CD8-positive, alpha-beta memory T cell (primary cell): Measurements from ENCODE around the gene ZDHHC18. TPM values are rescaled to one million over a fixed set of nuclear protein-coding genes. Genes with fewer than 3 reads are reported as not detected.

ENCODE experiments used
- CTCF ChIA-PET: fragments of 350-600 bp; sonication (Branson Sonifier 250); formaldehyde crosslinking; loops from one replicate; lab custom pipeline; 2021; ENCODE audit warnings: antibody characterized with exemption; lab: Charles Lee
- POLR2A ChIA-PET: fragments of 350-600 bp; sonication (Branson Sonifier 250); formaldehyde crosslinking; loops from one replicate; lab custom pipeline; 2021; ENCODE audit warnings: antibody characterized with exemption; lab: Charles Lee
- DNase-seq, 5 donors: peaks; one replicate each; pipeline versions ENCODE4 v3.0.0 to v3.0.0-alpha.2; 2020 to 2022; ENCODE audit warnings: mixed read lengths in 1 of 5
- H3K27ac ChIP-seq: one replicate; pipeline ENCODE4 v1.7.0; 2013; ENCODE audit warnings: low read depth, mild to moderate bottlenecking, low read length, moderate library complexity
- H3K27me3 ChIP-seq: 2 replicates; pipeline ENCODE4 v1.7.0; 2013; ENCODE audit warnings: low read length, mild to moderate bottlenecking; ENCODE audit not compliant: insufficient read depth, poor library complexity, severe bottlenecking
- H3K36me3 ChIP-seq: 2 replicates; pipeline ENCODE4 v1.7.0; 2013; ENCODE audit warnings: mild to moderate bottlenecking, low read length, moderate library complexity; ENCODE audit not compliant: insufficient read depth
- H3K4me1 ChIP-seq: 2 replicates; pipeline ENCODE4 v1.7.0; 2013; ENCODE audit warnings: mild to moderate bottlenecking, low read length, moderate library complexity; ENCODE audit not compliant: insufficient read depth
- H3K4me3 ChIP-seq: 2 replicates; pipeline ENCODE4 v1.7.0; 2013; ENCODE audit warnings: mild to moderate bottlenecking, low read length
- H3K9me3 ChIP-seq: 2 replicates; pipeline ENCODE4 v1.7.0; 2013; ENCODE audit warnings: mild to moderate bottlenecking, low read length
- H3K27ac Mint-ChIP-seq, 8 donors: one replicate each; pipeline ENCODE4 v1.8.0; 2020 to 2021; ENCODE audit warnings: mixed read lengths in 8 of 8, mild to moderate bottlenecking in 6 of 8, inconsistent platforms in 3 of 8, moderate library complexity in 3 of 8
- H3K27me3 Mint-ChIP-seq, 2 donors: one replicate each; pipeline ENCODE4 v1.8.0; 2020 to 2021; ENCODE audit warnings: mixed read lengths in 2 of 2, mild to moderate bottlenecking in 1 of 2, moderate library complexity in 1 of 2
- H3K36me3 Mint-ChIP-seq, 3 donors: one replicate each; pipeline ENCODE4 v1.8.0; 2020 to 2021; ENCODE audit warnings: mixed read lengths in 3 of 3, inconsistent platforms in 1 of 3, mild to moderate bottlenecking in 1 of 3
- H3K4me1 Mint-ChIP-seq, 3 donors: one replicate each; pipeline ENCODE4 v1.8.0; 2020 to 2021; ENCODE audit warnings: mixed read lengths in 3 of 3, inconsistent platforms in 1 of 3, mild to moderate bottlenecking in 1 of 3
- H3K4me3 Mint-ChIP-seq, 7 donors: one replicate each; pipeline ENCODE4 v1.8.0; 2020 to 2021; ENCODE audit warnings: mixed read lengths in 7 of 7, mild to moderate bottlenecking in 6 of 7, moderate library complexity in 4 of 7, inconsistent platforms in 2 of 7
- H3K9me3 Mint-ChIP-seq, 5 donors: one replicate each; pipeline ENCODE4 v1.8.0; 2020 to 2022; ENCODE audit warnings: mixed read lengths in 5 of 5, mild to moderate bottlenecking in 3 of 5, moderate library complexity in 2 of 5, inconsistent platforms in 1 of 5
- polyA plus RNA-seq: library from polyadenylated mRNA; unstranded; fragments of 300-500 nt; fragmentation: Illumina TruSeq; gene quantifications from one replicate; pipeline ENCODE4 v1.2.3, GENCODE V29; 2021
- total RNA-seq, 2 experiments: library from RNA; stranded (reverse); gene quantifications; one replicate each; pipeline ENCODE4 v1.2.3, GENCODE V29; 2021

The ZDHHC18 gene
- total and polyA plus RNA-seq, 3 experiments from 2014 or later = 21.7 to 66.0 (median 61.5) TPM

DNA sequence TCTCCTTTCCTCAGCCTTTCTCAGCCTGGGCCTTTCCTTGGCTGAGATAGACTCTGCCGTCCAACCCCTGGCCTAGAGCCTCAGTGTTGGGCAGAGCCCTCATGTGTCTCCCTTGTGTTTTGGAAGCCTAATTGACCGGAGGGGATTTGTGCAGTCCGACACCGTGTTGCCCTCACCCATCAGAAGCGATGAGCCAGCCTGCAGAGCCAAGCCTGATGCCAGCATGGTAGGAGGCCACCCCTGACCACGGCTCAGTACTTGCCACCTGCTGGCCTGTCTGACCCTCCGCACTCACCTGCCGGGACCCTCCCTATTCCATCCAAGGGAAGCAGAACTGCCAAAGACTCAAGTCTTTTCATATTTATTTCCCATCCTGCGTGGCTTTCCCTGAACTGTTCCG lies 27.1 kb downstream of the ZDHHC18 start:
- H3K27me3 Mint-ChIP-seq = peaks cover 0 to 3% of the 10 kb centered on the region in 2 donors
- no peak overlapping the region for H3K4me3 Mint-ChIP-seq
- no peak for DNase-seq
- H3K4me1 Mint-ChIP-seq = peaks cover 0 to 4% (median 3%) of the 10 kb centered on the region in 3 donors
- Histone ChIP-seq H3K27me3 (no peaks in the 10 kb centered on the region), H3K27ac (no peak overlapping the region), H3K9me3 (no peaks in the 10 kb centered on the region), H3K4me1 (no peaks in the 10 kb centered on the region), H3K36me3 (peaks cover 57% of the 10 kb centered on the region), H3K4me3 (no peak overlapping the region)
- ChIA-PET POLR2A (no interaction called here), CTCF (interaction anchor here (3.6 kb wide), 1 partner anchor 11 kb away, joined by 15 read pairs; no protein-coding TSS in a partner anchor)
- peaks cover 4 to 93% (median 24%) of the 10 kb centered on the region in 3 donors for H3K36me3 Mint-ChIP-seq
- no peaks in the 10 kb centered on the region for H3K9me3 Mint-ChIP-seq
- no peak overlapping the region for H3K27ac Mint-ChIP-seq

DNA sequence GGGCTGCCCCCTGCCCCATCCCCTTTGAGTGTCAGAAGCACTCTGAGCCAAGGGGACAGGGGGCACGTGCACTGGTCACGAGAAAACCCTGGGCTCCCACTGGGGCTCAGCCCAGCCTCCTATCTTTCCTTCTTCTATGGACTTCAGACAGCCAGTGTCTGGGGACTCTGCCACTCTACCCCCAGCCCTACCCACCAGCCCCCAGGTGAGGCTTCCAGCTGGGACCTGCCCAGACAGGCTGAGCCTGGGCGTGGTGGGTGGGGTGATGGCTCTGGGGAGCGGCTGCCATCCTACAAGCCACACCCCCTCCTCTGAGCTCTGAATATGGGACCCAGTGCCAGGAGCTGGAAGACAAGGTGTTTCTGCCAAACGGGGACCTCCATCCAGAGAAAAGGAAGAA lies 28.4 kb downstream of the ZDHHC18 start:
- H3K36me3 Mint-ChIP-seq = peaks cover 4 to 80% (median 22%) of the 10 kb centered on the region in 3 donors

DNA sequence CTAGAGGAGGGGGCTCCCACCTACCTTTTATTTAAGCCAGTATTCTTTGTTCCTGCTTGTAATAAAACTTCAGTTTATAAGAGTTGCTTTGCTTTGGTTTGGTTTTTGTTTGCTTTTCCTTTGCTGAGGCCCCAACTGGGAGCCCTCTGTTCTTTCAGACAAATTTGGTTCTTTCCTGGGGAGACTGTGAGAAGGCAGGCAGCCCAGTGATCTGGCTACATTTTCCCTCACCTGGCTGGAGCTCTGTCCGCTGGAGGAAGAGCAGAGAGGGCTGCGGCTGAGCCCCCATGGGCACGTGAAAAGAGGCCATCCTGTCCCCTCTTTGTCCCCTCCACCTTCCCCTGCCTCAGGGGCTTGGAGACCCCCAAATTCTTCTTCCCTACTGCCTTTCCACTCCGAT lies 29.1 kb downstream of the ZDHHC18 start:
- Histone ChIP-seq H3K27me3 (no peaks in the 10 kb centered on the region), H3K4me1 (no peaks in the 10 kb centered on the region), H3K36me3 (peaks cover 38% of the 10 kb centered on the region), H3K9me3 (no peaks in the 10 kb centered on the region), H3K4me3 (no peak overlapping the region), H3K27ac (no peak overlapping the region)
- DNase-seq = no peak
- CTCF ChIA-PET = interaction anchor here (0.9 to 3.6 kb wide), 6 partner anchors 9 to 253 kb away, joined by 3 to 15 read pairs (median 4); no protein-coding TSS in a partner anchor
- Mint-ChIP-seq H3K27me3 (peaks cover 0 to 3% of the 10 kb centered on the region in 2 donors), H3K9me3 (no peaks in the 10 kb centered on the region), H3K4me1 (peaks cover 0 to 4% (median 3%) of the 10 kb centered on the region in 3 donors), H3K4me3 (no peak overlapping the region), H3K27ac (peak overlapping the region in 2 of 8 donors; percentile 56 to 87), H3K36me3 (peaks cover 4 to 72% (median 17%) of the 10 kb centered on the region in 3 donors)
- POLR2A ChIA-PET = interaction anchor here (1.0 kb wide), 1 partner anchor 10 kb away, joined by 3 read pairs; no protein-coding TSS in a partner anchor

More for the DNA sequence above, 28.4 kb downstream of the ZDHHC18 start:
- Mint-ChIP-seq H3K27me3 (peaks cover 0 to 3% of the 10 kb centered on the region in 2 donors), H3K4me1 (peaks cover 0 to 4% (median 3%) of the 10 kb centered on the region in 3 donors), H3K27ac (peak overlapping the region in 1 of 8 donors; percentile 32), H3K9me3 (no peaks in the 10 kb centered on the region), H3K4me3 (no peak overlapping the region)
- ChIA-PET CTCF (interaction anchor here (1.0 to 3.6 kb wide), 5 partner anchors 10 to 253 kb away, joined by 3 to 15 read pairs (median 5); no protein-coding TSS in a partner anchor), POLR2A (interaction anchor here (1.0 kb wide), 1 partner anchor 11 kb away, joined by 3 read pairs; no protein-coding TSS in a partner anchor)
- Histone ChIP-seq H3K27me3 (no peaks in the 10 kb centered on the region), H3K4me1 (no peaks in the 10 kb centered on the region), H3K9me3 (no peaks in the 10 kb centered on the region), H3K27ac (no peak overlapping the region), H3K36me3 (peaks cover 45% of the 10 kb centered on the region), H3K4me3 (no peak overlapping the region)
- DNase-seq = no peak

DNA sequence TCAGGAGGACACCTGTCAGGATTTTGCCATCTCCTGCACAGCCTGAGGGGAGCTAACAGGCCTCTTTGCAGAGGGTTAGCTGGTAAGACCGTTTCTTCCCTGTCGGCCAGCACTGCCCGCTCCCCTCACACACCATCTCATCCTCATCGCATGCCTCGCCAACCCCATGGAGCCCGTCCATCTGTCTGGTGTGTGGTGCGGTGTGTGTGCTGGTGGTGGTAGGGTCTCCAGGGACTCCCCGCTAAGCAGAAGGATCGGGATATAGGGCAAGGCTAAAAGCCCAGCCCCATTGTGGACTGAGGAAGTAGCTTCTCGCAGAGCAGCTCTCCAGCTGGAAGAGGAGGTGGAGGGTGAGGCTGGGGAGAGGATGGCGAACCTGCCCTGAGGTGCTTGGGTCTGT lies 29.7 kb downstream of the ZDHHC18 start:
- no peak overlapping the region for H3K4me3 Mint-ChIP-seq
- peaks cover 4 to 67% (median 15%) of the 10 kb centered on the region in 3 donors for H3K36me3 Mint-ChIP-seq
- H3K27ac ChIP-seq = no peak overlapping the region

DNA sequence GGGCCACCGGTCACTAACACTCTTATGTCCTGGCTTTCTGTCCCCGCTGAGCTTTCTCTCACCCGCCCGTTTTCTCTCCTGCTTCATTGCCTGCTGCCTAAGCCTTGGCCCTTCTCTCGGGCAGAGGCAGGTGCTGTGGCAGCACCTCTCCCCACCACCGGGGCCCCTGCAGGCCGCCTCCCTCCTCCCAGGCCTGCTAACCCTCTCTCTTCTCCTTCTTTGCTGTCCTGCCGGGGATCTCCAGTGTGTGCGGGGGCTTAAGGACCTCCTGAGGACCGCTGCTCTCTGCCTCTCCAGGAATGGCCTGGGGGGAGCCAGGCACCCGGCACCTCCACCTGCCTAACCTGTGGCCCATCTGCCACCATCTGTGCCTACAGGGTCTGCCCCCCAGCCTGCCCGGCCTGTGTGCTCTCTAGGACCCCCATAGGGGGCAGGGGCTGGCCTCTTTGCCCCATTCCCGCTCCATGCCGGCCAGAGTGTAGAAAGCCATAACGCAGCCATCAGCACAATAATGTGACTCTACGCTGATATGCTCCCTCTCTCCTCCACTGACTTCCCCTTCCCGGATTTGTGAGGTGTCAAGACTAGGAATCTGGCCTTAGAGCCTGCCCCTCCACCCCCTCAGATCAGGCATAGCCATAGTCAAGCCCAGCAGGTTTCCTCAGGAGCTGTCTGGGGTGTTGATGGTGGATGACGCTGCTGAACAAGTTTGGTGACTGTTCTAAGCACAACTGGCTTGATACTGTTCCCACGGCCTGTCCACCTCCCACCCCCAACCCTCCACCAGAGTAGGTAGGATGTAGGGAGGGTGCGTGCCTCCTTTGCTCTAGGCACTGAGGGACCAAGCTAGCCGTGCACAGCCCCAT lies 30.3 kb downstream of the ZDHHC18 start:
- ChIA-PET CTCF (interaction anchor here (1.4 to 3.6 kb wide), 6 partner anchors 8 to 30 kb away, joined by 3 to 15 read pairs (median 7); no protein-coding TSS in a partner anchor), POLR2A (interaction anchor here (1.8 kb wide), 1 partner anchor 9 kb away, joined by 5 read pairs; no protein-coding TSS in a partner anchor)
- Mint-ChIP-seq H3K4me1 (peaks cover 0 to 4% (median 1%) of the 10 kb centered on the region in 3 donors), H3K4me3 (no peak overlapping the region), H3K27ac (peak overlapping the region in 3 of 8 donors; percentile 41 to 70 (median 43)), H3K36me3 (peaks cover 1 to 60% (median 10%) of the 10 kb centered on the region in 3 donors), H3K9me3 (no peaks in the 10 kb centered on the region), H3K27me3 (peaks cover 0 to 3% of the 10 kb centered on the region in 2 donors)
- H3K4me3 ChIP-seq = no peak overlapping the region
- no peak for DNase-seq
- no peaks in the 10 kb centered on the region for H3K4me1 ChIP-seq
- H3K36me3 ChIP-seq = peaks cover 26% of the 10 kb centered on the region
- H3K9me3 ChIP-seq = no peaks in the 10 kb centered on the region
- no peak overlapping the region for H3K27ac ChIP-seq
- H3K27me3 ChIP-seq = no peaks in the 10 kb centered on the region

More for the DNA sequence above, 29.7 kb downstream of the ZDHHC18 start:
- no peak for DNase-seq
- Histone ChIP-seq H3K4me3 (no peak overlapping the region), H3K4me1 (no peaks in the 10 kb centered on the region), H3K27me3 (no peaks in the 10 kb centered on the region), H3K36me3 (peaks cover 32% of the 10 kb centered on the region), H3K9me3 (no peaks in the 10 kb centered on the region)
- Mint-ChIP-seq H3K9me3 (no peaks in the 10 kb centered on the region), H3K4me1 (peaks cover 0 to 4% (median 3%) of the 10 kb centered on the region in 3 donors), H3K27ac (peak overlapping the region in 4 of 8 donors; percentile 23 to 63 (median 41)), H3K27me3 (peaks cover 0 to 3% of the 10 kb centered on the region in 2 donors)
- CTCF ChIA-PET = interaction anchor here (0.9 to 3.6 kb wide), 5 partner anchors 9 to 23 kb away, joined by 3 to 15 read pairs (median 5); no protein-coding TSS in a partner anchor
- POLR2A ChIA-PET = no interaction called here

DNA sequence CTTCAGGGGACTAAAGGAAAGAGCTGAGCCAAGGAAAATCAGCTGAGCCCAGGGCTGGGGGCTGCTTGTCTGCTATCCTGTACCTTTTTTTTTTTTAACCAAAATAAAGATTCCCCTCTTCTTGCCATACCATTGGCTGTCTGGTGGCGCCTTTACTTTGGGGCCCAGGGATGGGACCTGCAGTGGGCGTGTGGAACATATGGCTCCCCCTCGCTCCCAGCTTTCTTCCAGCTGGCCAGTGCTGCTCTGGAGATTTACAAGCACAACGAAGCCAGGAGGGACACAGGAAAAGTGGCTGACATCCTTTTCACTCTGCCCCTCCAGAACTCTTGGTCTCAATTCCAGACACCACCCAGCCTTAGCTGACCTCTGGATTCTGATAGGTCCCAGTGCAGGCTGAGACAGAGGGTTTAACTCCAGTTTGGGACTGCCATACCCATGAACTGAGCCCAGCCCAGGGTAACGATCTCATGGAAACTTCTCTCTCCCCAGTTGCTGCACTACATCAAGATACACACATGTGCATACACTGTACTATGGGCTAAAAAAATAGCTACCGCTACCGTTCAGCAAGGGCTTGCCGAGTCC lies 31.1 kb downstream of the ZDHHC18 start:
- Mint-ChIP-seq H3K4me3 (no peak overlapping the region), H3K27ac (peak overlapping the region in 1 of 8 donors; percentile 41), H3K27me3 (peaks cover 0 to 3% of the 10 kb centered on the region in 2 donors), H3K4me1 (peaks cover 3 to 9% (median 6%) of the 10 kb centered on the region in 3 donors), H3K9me3 (no peaks in the 10 kb centered on the region), H3K36me3 (peaks cover 0 to 53% (median 3%) of the 10 kb centered on the region in 3 donors)
- CTCF ChIA-PET = interaction anchor here (0.8 to 3.3 kb wide), 6 partner anchors 8 to 37 kb away, joined by 3 to 15 read pairs (median 4); no protein-coding TSS in a partner anchor
- DNase-seq = no peak
- no peaks in the 10 kb centered on the region for H3K27me3 ChIP-seq
- H3K27ac ChIP-seq = no peak overlapping the region
- no peaks in the 10 kb centered on the region for H3K9me3 ChIP-seq
- H3K4me1 ChIP-seq = no peaks in the 10 kb centered on the region
- peaks cover 21% of the 10 kb centered on the region for H3K36me3 ChIP-seq
- H3K4me3 ChIP-seq = no peak overlapping the region
- POLR2A ChIA-PET = interaction anchor here (1.8 kb wide), 1 partner anchor 9 kb away, joined by 5 read pairs; no protein-coding TSS in a partner anchor

DNA sequence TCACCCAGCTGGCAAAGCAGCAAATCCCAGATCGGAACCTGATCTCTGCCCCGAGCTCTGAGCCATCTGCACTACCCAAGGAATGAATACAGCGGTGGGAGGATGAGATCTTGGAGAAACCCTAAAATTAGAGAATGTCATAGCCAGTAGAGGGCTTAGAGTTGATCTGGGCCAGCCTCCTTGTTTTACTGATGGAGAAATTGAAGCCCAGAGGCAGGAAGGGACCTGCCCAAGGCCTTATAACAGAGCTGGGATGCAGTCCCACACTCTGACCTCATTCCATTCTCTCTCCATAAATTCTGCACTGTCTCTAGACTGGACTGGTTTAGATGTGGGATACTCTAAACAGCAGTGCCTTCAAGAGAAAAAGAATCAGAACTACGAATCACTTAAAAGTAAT lies 31.7 kb downstream of the ZDHHC18 start:
- H3K36me3 ChIP-seq = peaks cover 16% of the 10 kb centered on the region
- H3K27me3 Mint-ChIP-seq = no peaks in the 10 kb centered on the region
- no peak overlapping the region for H3K27ac Mint-ChIP-seq
- POLR2A ChIA-PET = interaction anchor here (1.8 kb wide), 1 partner anchor 8 kb away, joined by 5 read pairs; no protein-coding TSS in a partner anchor
- H3K4me1 Mint-ChIP-seq = peaks cover 4 to 12% (median 9%) of the 10 kb centered on the region in 3 donors
- peaks cover 1% of the 10 kb centered on the region for H3K4me1 ChIP-seq
- H3K27ac ChIP-seq = no peak overlapping the region
- CTCF ChIA-PET = interaction anchor here (0.8 to 3.3 kb wide), 6 partner anchors 8 to 256 kb away, joined by 3 to 15 read pairs (median 5); no protein-coding TSS in a partner anchor
- H3K4me3 ChIP-seq = no peak overlapping the region
- H3K9me3 ChIP-seq = no peaks in the 10 kb centered on the region
- DNase-seq = no peak
- no peak overlapping the region for H3K4me3 Mint-ChIP-seq
- no peaks in the 10 kb centered on the region for H3K27me3 ChIP-seq
- H3K36me3 Mint-ChIP-seq = peaks cover 0 to 47% (median under 1%) of the 10 kb centered on the region in 3 donors
- no peaks in the 10 kb centered on the region for H3K9me3 Mint-ChIP-seq
